ENCODE data around the gene ADAMTS17.

ADAMTS17 gene

GRCh38 chr15:100210338-100210737 is 131.4 kb downstream of the ADAMTS17 start:
- H3K4me3 ChIP-seq (ENCODE audit: low read depth, low read length): no peak overlapping the region
- TF ChIP-seq CTCF (IDR thresholded peaks at IDR 0.05; ENCODE audit: borderline replicate concordance, insufficient read depth, low read depth, low read length): no peak

GRCh38 chr15:100208921-100209603 is 132.7 kb downstream of the ADAMTS17 start:
- TF ChIP-seq CTCF (IDR thresholded peaks at IDR 0.05; ENCODE audit: borderline replicate concordance, insufficient read depth, low read depth, low read length): no peak
- no peak overlapping the region for H3K4me3 ChIP-seq (ENCODE audit: low read depth, low read length)

GRCh38 chr15:100207053-100207452 is 134.7 kb downstream of the ADAMTS17 start:
- no peak for TF ChIP-seq CTCF (IDR thresholded peaks at IDR 0.05; ENCODE audit: borderline replicate concordance, insufficient read depth, low read depth, low read length)
- H3K4me3 ChIP-seq (ENCODE audit: low read depth, low read length): no peak overlapping the region

- no peak for TF ChIP-seq CTCF (IDR thresholded peaks at IDR 0.05; ENCODE audit: borderline replicate concordance, insufficient read depth, low read depth, low read length)
- no peak overlapping the region for H3K4me3 ChIP-seq (ENCODE audit: low read depth, low read length)
Observed at GRCh38 chr15:100206643-100207042, 135.1 kb downstream of the ADAMTS17 start.

- H3K4me3 ChIP-seq (ENCODE audit: low read depth, low read length): no peak overlapping the region
- TF ChIP-seq CTCF (IDR thresholded peaks at IDR 0.05; ENCODE audit: borderline replicate concordance, insufficient read depth, low read depth, low read length): no peak
Observed at GRCh38 chr15:100205549-100206295, 136.1 kb downstream of the ADAMTS17 start.

GRCh38 chr15:100204771-100205170 is 137.0 kb downstream of the ADAMTS17 start:
- H3K4me3 ChIP-seq (ENCODE audit: low read depth, low read length): no peak overlapping the region
- TF ChIP-seq CTCF (IDR thresholded peaks at IDR 0.05; ENCODE audit: borderline replicate concordance, insufficient read depth, low read depth, low read length): no peak

GRCh38 chr15:100204211-100204610 is 137.6 kb downstream of the ADAMTS17 start:
- H3K4me3 ChIP-seq (ENCODE audit: low read depth, low read length): no peak overlapping the region
- TF ChIP-seq CTCF (IDR thresholded peaks at IDR 0.05; ENCODE audit: borderline replicate concordance, insufficient read depth, low read depth, low read length): no peak

Measured in GM12875 (cell line).